HG03571 (cell line): ENCODE measurements around the gene FBXO10.
"Not testable (repeated sequence)": the region's sequence is repeated elsewhere in the genome, so short reads cannot be mapped to it uniquely, and the experiment has no call there.

Experiments used
- ATAC-seq: cut with Tn5 transposase; IDR thresholded peaks from one replicate; pipeline ENCODE4 v1.9.1; 2021; ENCODE audit not compliant: unreplicated experiment

FBXO10 gene

DNA sequence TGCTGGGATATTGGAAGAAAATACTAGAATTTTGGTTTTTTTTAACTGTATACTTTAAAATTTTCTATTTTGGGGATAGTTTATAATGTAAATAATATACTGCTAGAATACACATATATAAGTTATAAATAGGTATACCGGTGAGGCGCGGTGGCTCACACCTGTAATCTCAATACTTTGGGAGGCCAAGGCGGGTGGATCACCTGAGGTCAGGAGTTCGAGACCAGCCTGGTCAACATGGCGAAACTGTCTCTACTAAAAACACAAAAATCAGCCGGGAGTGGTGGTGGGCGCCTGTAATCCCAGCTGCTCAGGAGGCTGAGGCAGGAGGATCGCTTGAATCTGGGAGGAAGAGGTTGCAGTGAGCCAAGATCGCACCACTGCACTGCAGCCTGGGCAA is 61.8 kb downstream of the FBXO10 start:
- ATAC-seq: not testable (repeated sequence)

- no peak for ATAC-seq
Measured at GRCh38 chr9:37512437-37512836, 63.7 kb downstream of the FBXO10 start.

- ATAC-seq: no peak
Measured at GRCh38 chr9:37511016-37512010, 64.9 kb downstream of the FBXO10 start.

DNA sequence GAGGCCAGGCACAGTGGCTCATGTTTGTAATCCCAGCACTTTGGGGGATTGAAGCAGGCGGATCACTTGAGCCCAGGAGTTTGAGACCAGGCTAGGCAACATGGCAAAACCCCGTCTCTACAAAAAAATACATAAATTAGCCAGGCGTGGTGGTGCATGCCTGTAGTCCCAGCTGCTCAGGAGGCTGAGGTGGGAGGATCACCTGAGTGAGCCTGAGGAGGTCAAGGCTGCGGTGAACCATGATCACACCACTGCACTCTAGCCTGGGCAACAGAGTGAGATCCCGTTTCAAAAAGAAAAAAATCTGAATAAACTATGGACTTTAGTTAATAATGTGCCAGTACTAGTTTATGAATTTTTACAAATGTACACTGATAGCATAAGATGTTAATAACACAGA is 66.1 kb downstream of the FBXO10 start:
- not testable (repeated sequence) for ATAC-seq

GRCh38 chr9:37509536-37509935 is 66.6 kb downstream of the FBXO10 start:
- no peak for ATAC-seq

DNA sequence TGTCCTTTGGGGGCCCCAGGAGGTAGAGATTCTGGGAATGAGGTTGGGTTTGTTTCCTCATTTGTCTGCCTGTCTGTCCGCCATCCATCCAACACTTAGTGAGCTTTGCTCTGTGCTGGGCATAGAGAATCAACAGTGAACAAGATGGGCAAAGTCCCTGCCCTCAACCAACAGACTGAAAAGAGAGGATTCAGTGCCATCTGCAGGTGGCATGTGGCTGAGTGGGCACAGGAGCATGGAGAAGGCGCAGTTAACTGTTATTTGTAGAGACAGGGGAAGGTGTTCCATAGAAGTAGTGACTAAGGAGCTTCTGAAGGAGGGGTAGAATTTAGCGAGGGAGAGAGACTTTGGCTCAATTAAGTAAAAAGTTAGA is 67.4 kb downstream of the FBXO10 start:
- no peak for ATAC-seq

DNA sequence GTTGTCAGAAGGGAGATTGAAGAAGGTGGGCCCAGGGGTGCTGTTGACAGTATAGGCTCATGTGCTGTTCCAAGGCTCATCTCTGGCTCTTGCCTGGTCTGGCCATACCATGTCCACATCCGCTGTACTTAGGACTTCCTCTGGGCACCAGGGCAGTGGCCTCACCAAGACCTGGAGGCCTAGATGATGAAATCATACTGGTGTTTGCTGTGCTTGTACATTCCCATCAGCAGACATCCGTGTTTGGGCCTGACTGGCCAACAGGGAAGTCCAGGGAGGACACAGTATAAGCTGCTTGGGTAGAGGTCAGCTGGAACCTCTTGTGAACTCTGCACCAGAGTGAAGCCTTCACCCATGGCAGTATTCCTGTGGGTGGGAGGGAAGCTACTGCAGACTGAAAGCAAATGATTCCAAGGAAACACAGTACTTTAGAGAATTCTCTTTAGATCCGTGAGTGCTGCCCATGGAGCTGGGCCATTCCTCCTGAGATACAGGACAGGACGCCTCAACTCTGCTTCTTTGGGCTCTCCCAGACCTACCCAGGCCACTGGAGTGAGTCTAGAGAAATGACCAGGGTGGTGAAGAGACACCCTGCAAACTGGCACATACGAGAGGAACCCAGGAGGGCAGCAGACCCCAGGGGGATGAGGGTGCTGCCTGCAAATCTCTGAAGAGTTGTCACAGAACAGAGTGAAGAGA is 67.9 kb downstream of the FBXO10 start:
- ATAC-seq: no peak

GRCh38 chr9:37507566-37508134 is 68.5 kb downstream of the FBXO10 start:
- no peak for ATAC-seq

- ATAC-seq: no peak
Measured at GRCh38 chr9:37504605-37505004, 71.6 kb downstream of the FBXO10 start.

- no peak for ATAC-seq
Measured at GRCh38 chr9:37503736-37504135, 72.4 kb downstream of the FBXO10 start.

GRCh38 chr9:37501957-37502596 is 74.1 kb downstream of the FBXO10 start:
- no peak for ATAC-seq

GRCh38 chr9:37499297-37499696 is 76.9 kb downstream of the FBXO10 start:
- no peak for ATAC-seq

- ATAC-seq: no peak
Measured at GRCh38 chr9:37498457-37498856, 77.7 kb downstream of the FBXO10 start.

- ATAC-seq: no peak
Measured at GRCh38 chr9:37497320-37497719, 78.9 kb downstream of the FBXO10 start.

DNA sequence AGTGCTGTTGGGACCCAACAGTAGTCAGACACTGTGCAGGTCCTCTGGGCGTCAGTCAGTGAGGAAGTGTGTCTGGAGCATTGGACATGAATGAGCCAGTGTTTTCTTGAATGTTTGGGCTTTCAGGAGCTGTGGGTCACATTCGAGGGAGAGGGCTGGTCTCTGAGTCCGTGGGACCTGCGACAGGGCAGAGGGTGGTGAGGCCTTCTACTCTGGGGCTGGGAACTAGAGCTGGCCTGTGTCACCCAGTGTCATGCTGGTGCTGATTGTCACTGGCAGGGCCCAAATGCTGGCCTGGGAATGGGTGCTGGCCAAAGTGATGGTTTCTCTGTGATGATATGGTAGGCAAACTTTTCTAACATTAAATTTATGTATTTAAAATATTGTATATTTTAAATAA is 80.2 kb downstream of the FBXO10 start:
- ATAC-seq: no peak

DNA sequence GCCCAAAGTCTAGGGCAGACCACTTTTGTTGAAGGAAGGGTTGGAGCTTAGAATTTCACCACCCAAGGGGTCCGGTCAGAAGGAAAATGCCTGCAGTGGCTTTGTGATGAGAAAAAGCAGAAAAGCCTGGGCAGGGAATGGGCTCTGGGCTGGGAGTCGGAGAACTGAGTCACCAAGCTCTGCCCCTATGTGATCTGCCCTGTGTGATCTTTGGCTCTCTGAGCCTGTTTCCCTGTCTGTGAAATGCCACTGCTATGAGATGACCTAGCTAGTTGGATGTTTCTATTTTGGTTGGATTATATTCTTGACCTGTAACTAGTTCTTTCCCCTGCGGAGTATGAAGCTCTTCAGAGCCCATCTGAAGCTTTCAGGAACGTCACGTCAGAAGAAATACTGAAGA is 80.6 kb downstream of the FBXO10 start:
- ATAC-seq: no peak

- no peak for ATAC-seq
Measured at GRCh38 chr9:37491939-37492338, 84.2 kb downstream of the FBXO10 start.

- no peak for ATAC-seq
Measured at GRCh38 chr9:37486616-37487548, 89.3 kb downstream of the FBXO10 start.

- no peak for ATAC-seq
Measured at GRCh38 chr9:37486256-37486615, 89.9 kb downstream of the FBXO10 start.
